Hepatocyte (in vitro differentiated cells): Measurements from ENCODE around the gene KRTCAP3.

Experiments
- EZH2 ChIP-seq: fragments of 200-600 bp; sonication (generic); IDR thresholded peaks from 2 replicates; pipeline ENCODE4 v1.6.1; 2016; ENCODE audit warnings: antibody characterized with exemption, mild to moderate bottlenecking, borderline replicate concordance
- TF ChIP-seq, protein P1 (sequence below): fragments of 200-600 bp; sonication (generic); IDR thresholded peaks from 2 replicates; pipeline ENCODE4 v1.5.1; 2016; ENCODE audit warnings: antibody characterized with exemption, mild to moderate bottlenecking; ENCODE audit not compliant: poor library complexity

DNA sequence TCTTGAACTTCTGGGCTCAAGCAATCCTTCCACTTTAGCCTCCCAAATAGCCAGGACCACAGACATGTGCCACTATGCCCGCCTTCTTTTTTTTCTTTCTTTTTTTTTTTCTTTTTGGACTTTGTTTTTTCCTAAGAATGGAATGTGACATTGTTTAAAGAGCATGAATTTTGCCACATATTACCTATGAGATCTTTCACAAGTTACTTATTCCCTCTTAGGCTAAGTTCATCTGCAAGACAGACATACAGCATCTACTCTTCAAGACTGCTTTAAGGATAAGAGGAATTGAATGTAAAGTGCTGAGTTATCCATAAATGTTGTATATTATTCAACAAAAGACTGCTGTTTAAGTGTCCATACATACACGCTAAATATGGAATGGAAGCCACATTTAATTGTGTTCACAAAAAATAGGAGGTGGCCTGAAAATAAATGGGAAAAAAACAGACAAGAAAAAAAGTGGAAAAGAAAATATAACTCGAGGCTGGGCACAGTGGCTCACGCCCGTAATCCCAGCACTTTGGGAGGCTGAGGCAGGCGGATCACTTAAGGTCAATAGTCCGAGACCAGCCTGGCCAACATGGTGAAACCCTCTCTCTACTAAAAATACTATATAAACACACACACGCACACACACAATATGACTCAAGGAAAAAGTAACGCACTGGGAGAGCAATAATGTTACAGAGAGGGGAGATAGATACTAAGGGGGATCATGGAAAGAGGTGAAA lies 29.6 kb upstream of the KRTCAP3 start:
- TF ChIP-seq, protein P1, sequence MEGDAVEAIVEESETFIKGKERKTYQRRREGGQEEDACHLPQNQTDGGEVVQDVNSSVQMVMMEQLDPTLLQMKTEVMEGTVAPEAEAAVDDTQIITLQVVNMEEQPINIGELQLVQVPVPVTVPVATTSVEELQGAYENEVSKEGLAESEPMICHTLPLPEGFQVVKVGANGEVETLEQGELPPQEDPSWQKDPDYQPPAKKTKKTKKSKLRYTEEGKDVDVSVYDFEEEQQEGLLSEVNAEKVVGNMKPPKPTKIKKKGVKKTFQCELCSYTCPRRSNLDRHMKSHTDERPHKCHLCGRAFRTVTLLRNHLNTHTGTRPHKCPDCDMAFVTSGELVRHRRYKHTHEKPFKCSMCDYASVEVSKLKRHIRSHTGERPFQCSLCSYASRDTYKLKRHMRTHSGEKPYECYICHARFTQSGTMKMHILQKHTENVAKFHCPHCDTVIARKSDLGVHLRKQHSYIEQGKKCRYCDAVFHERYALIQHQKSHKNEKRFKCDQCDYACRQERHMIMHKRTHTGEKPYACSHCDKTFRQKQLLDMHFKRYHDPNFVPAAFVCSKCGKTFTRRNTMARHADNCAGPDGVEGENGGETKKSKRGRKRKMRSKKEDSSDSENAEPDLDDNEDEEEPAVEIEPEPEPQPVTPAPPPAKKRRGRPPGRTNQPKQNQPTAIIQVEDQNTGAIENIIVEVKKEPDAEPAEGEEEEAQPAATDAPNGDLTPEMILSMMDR: no peak
- no peak for TF ChIP-seq EZH2
